GM23338 (cell line): ENCODE measurements around the gene CLPTM1L. TPM values are rescaled to one million over a fixed set of nuclear protein-coding genes. Genes with fewer than 3 reads are reported as not detected.

Experiments used
- ATAC-seq: fragments of 200-7000 bp; cut with Tn5 transposase; 3 replicates; pipeline ENCODE4 v1.9.1; 2020
- DNase-seq: peaks from one replicate; pipeline ENCODE4 v3.0.0-alpha.2; 2015; ENCODE audit warnings: low spot score
- H2AFZ ChIP-seq: fragments of 200-600 bp; sonication (generic); 2 replicates; pipeline ENCODE4 v1.8.0; 2016; ENCODE audit warnings: antibody characterized with exemption, mild to moderate bottlenecking, moderate library complexity
- H3F3A ChIP-seq: fragments of 200-600 bp; sonication (generic); replicated peaks from 2 replicates; pipeline ENCODE4 v1.8.0; 2017; ENCODE audit warnings: antibody characterized with exemption, mixed run types, low read depth
- H3K27ac ChIP-seq: fragments of 200-600 bp; sonication (generic); 2 replicates; pipeline ENCODE4 v1.6.1; 2016; ENCODE audit warnings: low read depth
- H3K27me3 ChIP-seq: fragments of 200-600 bp; sonication (generic); 2 replicates; pipeline ENCODE4 v1.8.0; 2016; ENCODE audit warnings: mild to moderate bottlenecking, mixed run types, moderate library complexity; ENCODE audit not compliant: insufficient read depth
- H3K36me3 ChIP-seq: fragments of 200-600 bp; sonication (generic); 2 replicates; pipeline ENCODE4 v1.8.0; 2016; ENCODE audit warnings: mild to moderate bottlenecking; ENCODE audit not compliant: insufficient read depth
- H3K4me1 ChIP-seq: fragments of 200-600 bp; sonication (generic); 2 replicates; pipeline ENCODE4 v1.8.0; 2016; ENCODE audit warnings: mild to moderate bottlenecking, moderate library complexity; ENCODE audit not compliant: insufficient read depth
- H3K4me2 ChIP-seq: fragments of 200-600 bp; sonication (generic); 2 replicates; pipeline ENCODE4 v1.7.1; 2017; ENCODE audit warnings: mixed run types
- H3K4me3 ChIP-seq: fragments of 200-600 bp; sonication (generic); 2 replicates; pipeline ENCODE4 v1.6.1; 2016; ENCODE audit warnings: mixed run types
- H3K79me2 ChIP-seq: fragments of 200-600 bp; sonication (generic); replicated peaks from 2 replicates; pipeline ENCODE4 v1.8.0; 2017; ENCODE audit warnings: mild to moderate bottlenecking; ENCODE audit not compliant: insufficient read depth
- H3K9me2 ChIP-seq: fragments of 200-600 bp; sonication (generic); 2 replicates; pipeline ENCODE4 v1.8.0; 2017; ENCODE audit not compliant: insufficient read depth
- H4K20me1 ChIP-seq: fragments of 200-600 bp; sonication (generic); replicated peaks from 2 replicates; pipeline ENCODE4 v1.8.0; 2017; ENCODE audit warnings: mild to moderate bottlenecking; ENCODE audit not compliant: insufficient read depth
- H3K27ac Mint-ChIP-seq: 2 replicates; pipeline ENCODE4 v1.8.0; 2020; ENCODE audit warnings: inconsistent platforms, mild to moderate bottlenecking, moderate library complexity, mixed read lengths
- H3K27me3 Mint-ChIP-seq: 3 replicates; pipeline ENCODE4 v1.8.0; 2022; ENCODE audit warnings: low read depth, mild to moderate bottlenecking, moderate library complexity, mixed read lengths, inconsistent platforms; ENCODE audit not compliant: insufficient read depth, poor library complexity
- H3K36me3 Mint-ChIP-seq: 3 replicates; pipeline ENCODE4 v1.8.0; 2021; ENCODE audit warnings: low read depth, mild to moderate bottlenecking, inconsistent platforms, moderate library complexity, mixed read lengths
- H3K4me1 Mint-ChIP-seq: 3 replicates; pipeline ENCODE4 v1.8.0; 2020; ENCODE audit warnings: mild to moderate bottlenecking, inconsistent platforms, mixed read lengths
- H3K4me3 Mint-ChIP-seq: 3 replicates; pipeline ENCODE4 v1.8.0; 2021; ENCODE audit warnings: moderate library complexity, mild to moderate bottlenecking, inconsistent platforms, mixed read lengths
- H3K9me3 Mint-ChIP-seq: 3 replicates; pipeline ENCODE4 v1.8.0; 2020; ENCODE audit warnings: moderate library complexity, mild to moderate bottlenecking, inconsistent platforms, mixed read lengths
- EZH2 ChIP-seq: fragments of 200-600 bp; sonication (generic); IDR thresholded peaks from one replicate; pipeline ENCODE4 v1.8.0; 2017; ENCODE audit warnings: antibody characterized with exemption, mild to moderate bottlenecking, low read depth; ENCODE audit not compliant: unreplicated experiment
- EZH2phosphoT487 ChIP-seq: fragments of 200-600 bp; sonication (generic); IDR thresholded peaks from one replicate; pipeline ENCODE4 v1.8.1; 2018; ENCODE audit warnings: antibody characterized with exemption; ENCODE audit not compliant: unreplicated experiment
- JUNB ChIP-seq: IDR thresholded peaks from one replicate; pipeline ENCODE4 v1.6.1; 2016; ENCODE audit warnings: antibody characterized with exemption; ENCODE audit not compliant: unreplicated experiment
- ZNF331 ChIP-seq: fragments of 250-450 bp; sonication (Bioruptor Pico); IDR thresholded peaks from 2 replicates; pipeline ENCODE4 v1.5.0; 2020; ENCODE audit warnings: low read depth, mild to moderate bottlenecking, moderate library complexity
- polyA plus RNA-seq: library from polyadenylated mRNA; unstranded; fragments of >200 nt; fragmentation: Nextera tagmentation; extraction: Ambion mirVana; gene quantifications from 2 replicates; pipeline ENCODE4 v1.2.1, GENCODE V29; 2016
- total RNA-seq: library from RNA; depleted of rRNA; stranded (reverse); fragments of >200 nt; shearing (Covaris generic); gene quantifications from 2 replicates; pipeline ENCODE4 v1.2.3, GENCODE V29; 2014
- TF ChIP-seq, protein P1 (sequence below), 2 experiments: fragments of 200-600 bp in 1 of 2; sonication (generic) in 1 of 2; conservative IDR thresholded peaks; 2 replicates each; pipeline versions ENCODE4 v1.5.1 to v1.6.1; 2016 to 2017; ENCODE audit warnings: antibody characterized with exemption in 2 of 2, low read depth in 2 of 2, mild to moderate bottlenecking in 2 of 2, moderate library complexity in 1 of 2
- TF ChIP-seq, protein P2 (sequence below): IDR thresholded peaks from one replicate; pipeline ENCODE4 v1.6.1; 2018; ENCODE audit warnings: antibody characterized with exemption; ENCODE audit not compliant: unreplicated experiment

The CLPTM1L gene
- total and polyA plus RNA-seq, 2 experiments from 2014 or later: 39.9 to 110 TPM

DNA sequence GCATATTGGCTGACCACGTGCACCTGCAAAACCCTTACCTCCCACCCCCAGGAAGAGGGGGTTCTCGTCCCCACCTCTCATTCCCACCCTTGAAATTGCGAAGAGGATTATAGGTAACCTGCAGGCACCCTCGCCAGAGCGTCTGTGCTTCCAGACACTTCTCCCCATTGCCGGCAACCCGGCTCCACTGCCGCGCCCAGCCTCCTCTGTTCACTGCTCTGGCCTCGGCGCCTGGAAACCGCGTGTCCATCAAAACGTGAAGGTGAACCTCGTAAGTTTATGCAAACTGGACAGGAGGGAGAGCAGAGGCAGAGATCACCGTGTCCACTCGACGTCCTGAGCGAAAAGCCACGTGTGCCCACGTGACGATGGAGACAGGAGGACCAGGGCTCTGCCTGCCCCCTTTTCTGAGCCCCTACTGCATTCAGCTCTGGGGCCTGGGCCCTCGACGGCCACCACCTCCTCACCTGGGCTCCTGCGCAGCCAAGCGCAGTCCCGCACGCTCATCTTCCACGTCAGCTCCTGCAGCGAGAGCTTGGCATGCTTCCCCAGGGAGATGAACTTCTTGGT, 52.0 kb downstream of the CLPTM1L start:
- peak overlapping the region; percentile 32; the same call in 1 of the 3 replicates for H3K4me3 Mint-ChIP-seq
- H3K36me3 Mint-ChIP-seq: peaks cover 19% of the 10 kb centered on the region; the same call in 2 of the 3 replicates
- no peaks in the 10 kb centered on the region for H3K9me3 Mint-ChIP-seq
- Histone ChIP-seq H3K27ac (no peak overlapping the region), H3K4me3 (no peak overlapping the region), H3K36me3 (no peaks in the 10 kb centered on the region; the same call in 1 of the 2 replicates), H3K79me2 (peaks cover 25% of the 10 kb centered on the region), H3K9me2 (no peaks in the 10 kb centered on the region), H2AFZ (no peak overlapping the region), H4K20me1 (peaks cover 3% of the 10 kb centered on the region; the same call in 1 of the 2 replicates), H3K27me3 (peaks cover 9% of the 10 kb centered on the region), H3K4me1 (peaks cover 5% of the 10 kb centered on the region; the same call in 1 of the 2 replicates), H3K4me2 (no peak overlapping the region), H3F3A (0 out of 2 replicates have a peak, but pooled peaks cover 3% of the 10 kb centered on the region)
- DNase-seq: no peak
- no peak for TF ChIP-seq ZNF331 (CRISPR knock-in tag)
- TF ChIP-seq, protein P1, sequence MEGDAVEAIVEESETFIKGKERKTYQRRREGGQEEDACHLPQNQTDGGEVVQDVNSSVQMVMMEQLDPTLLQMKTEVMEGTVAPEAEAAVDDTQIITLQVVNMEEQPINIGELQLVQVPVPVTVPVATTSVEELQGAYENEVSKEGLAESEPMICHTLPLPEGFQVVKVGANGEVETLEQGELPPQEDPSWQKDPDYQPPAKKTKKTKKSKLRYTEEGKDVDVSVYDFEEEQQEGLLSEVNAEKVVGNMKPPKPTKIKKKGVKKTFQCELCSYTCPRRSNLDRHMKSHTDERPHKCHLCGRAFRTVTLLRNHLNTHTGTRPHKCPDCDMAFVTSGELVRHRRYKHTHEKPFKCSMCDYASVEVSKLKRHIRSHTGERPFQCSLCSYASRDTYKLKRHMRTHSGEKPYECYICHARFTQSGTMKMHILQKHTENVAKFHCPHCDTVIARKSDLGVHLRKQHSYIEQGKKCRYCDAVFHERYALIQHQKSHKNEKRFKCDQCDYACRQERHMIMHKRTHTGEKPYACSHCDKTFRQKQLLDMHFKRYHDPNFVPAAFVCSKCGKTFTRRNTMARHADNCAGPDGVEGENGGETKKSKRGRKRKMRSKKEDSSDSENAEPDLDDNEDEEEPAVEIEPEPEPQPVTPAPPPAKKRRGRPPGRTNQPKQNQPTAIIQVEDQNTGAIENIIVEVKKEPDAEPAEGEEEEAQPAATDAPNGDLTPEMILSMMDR (conservative IDR thresholded peaks at IDR 0.05; ENCODE audit: low read depth in 2 of 2): no peak
- no peak for TF ChIP-seq EZH2phosphoT487
- TF ChIP-seq JUNB: no peak
- no peak overlapping the region for H3K27ac Mint-ChIP-seq
- H3K27me3 Mint-ChIP-seq: peaks cover 13% of the 10 kb centered on the region
- peaks cover 5% of the 10 kb centered on the region; the same call in 2 of the 3 replicates for H3K4me1 Mint-ChIP-seq
- ATAC-seq: no peak

DNA sequence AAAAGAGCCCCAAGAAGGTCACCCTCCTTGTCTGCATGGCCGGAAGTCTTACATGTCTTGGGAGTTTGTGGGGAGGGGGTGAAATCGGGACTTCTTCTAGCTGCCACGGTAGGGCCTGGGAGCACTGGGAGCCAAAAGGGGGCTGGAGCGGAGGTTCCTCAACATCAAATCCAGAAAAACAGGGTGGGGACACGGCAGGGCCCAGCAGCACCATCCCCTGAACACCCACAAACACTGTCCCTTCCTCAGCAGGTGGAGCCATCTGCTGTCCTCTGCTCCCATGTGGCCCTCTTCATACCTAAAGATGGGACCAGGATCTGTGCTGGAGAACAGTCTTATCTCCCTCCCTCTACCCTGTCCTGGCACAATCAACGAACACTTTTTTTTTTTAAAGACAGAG, 52.8 kb downstream of the CLPTM1L start:
- Histone ChIP-seq H3F3A (0 out of 2 replicates have a peak, but pooled peaks cover 3% of the 10 kb centered on the region), H4K20me1 (peaks cover 7% of the 10 kb centered on the region; the same call in 1 of the 2 replicates), H3K27ac (no peak overlapping the region), H3K27me3 (peaks cover 9% of the 10 kb centered on the region), H3K9me2 (no peaks in the 10 kb centered on the region), H3K4me3 (no peak overlapping the region), H3K4me2 (no peak overlapping the region), H3K4me1 (peaks cover 5% of the 10 kb centered on the region; the same call in 1 of the 2 replicates), H2AFZ (no peak overlapping the region), H3K36me3 (no peaks in the 10 kb centered on the region; the same call in 1 of the 2 replicates), H3K79me2 (peaks cover 33% of the 10 kb centered on the region)
- H3K4me1 Mint-ChIP-seq: peaks cover 5% of the 10 kb centered on the region; the same call in 2 of the 3 replicates
- H3K4me3 Mint-ChIP-seq: peak overlapping the region; percentile 10; the same call in 1 of the 3 replicates
- no peak overlapping the region for H3K27ac Mint-ChIP-seq
- peaks cover 13% of the 10 kb centered on the region for H3K27me3 Mint-ChIP-seq
- ATAC-seq (no peak), DNase-seq (no peak)
- H3K36me3 Mint-ChIP-seq: peaks cover 19% of the 10 kb centered on the region; the same call in 2 of the 3 replicates
- no peaks in the 10 kb centered on the region for H3K9me3 Mint-ChIP-seq
- TF ChIP-seq, protein P2, sequence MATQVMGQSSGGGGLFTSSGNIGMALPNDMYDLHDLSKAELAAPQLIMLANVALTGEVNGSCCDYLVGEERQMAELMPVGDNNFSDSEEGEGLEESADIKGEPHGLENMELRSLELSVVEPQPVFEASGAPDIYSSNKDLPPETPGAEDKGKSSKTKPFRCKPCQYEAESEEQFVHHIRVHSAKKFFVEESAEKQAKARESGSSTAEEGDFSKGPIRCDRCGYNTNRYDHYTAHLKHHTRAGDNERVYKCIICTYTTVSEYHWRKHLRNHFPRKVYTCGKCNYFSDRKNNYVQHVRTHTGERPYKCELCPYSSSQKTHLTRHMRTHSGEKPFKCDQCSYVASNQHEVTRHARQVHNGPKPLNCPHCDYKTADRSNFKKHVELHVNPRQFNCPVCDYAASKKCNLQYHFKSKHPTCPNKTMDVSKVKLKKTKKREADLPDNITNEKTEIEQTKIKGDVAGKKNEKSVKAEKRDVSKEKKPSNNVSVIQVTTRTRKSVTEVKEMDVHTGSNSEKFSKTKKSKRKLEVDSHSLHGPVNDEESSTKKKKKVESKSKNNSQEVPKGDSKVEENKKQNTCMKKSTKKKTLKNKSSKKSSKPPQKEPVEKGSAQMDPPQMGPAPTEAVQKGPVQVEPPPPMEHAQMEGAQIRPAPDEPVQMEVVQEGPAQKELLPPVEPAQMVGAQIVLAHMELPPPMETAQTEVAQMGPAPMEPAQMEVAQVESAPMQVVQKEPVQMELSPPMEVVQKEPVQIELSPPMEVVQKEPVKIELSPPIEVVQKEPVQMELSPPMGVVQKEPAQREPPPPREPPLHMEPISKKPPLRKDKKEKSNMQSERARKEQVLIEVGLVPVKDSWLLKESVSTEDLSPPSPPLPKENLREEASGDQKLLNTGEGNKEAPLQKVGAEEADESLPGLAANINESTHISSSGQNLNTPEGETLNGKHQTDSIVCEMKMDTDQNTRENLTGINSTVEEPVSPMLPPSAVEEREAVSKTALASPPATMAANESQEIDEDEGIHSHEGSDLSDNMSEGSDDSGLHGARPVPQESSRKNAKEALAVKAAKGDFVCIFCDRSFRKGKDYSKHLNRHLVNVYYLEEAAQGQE: no peak
- TF ChIP-seq, protein P1 (conservative IDR thresholded peaks at IDR 0.05; ENCODE audit: low read depth in 2 of 2): no peak; a peak in 1 of 4 replicates
- TF ChIP-seq EZH2: no peak
